Heart right ventricle (tissue), 16 donors: ENCODE data around the gene TRABD2A. TPM values are rescaled to one million over a fixed set of nuclear protein-coding genes. Genes with fewer than 3 reads are reported as not detected.

Experiments
- ATAC-seq, 8 donors: fragments of 200-7000 bp; cut with Tn5 transposase; one replicate each; pipeline ENCODE4 v1.9.1; 2020; ENCODE audit warnings: mild to moderate bottlenecking in 8 of 8, moderate library complexity in 8 of 8, moderate number of reproducible peaks in 1 of 8
- DNase-seq, 2 donors: peaks; one replicate each; pipeline ENCODE4 v3.0.0-alpha.2; 2020
- H3K27ac ChIP-seq, 10 donors: fragments of 200-600 bp; sonication (generic) in 2 of 10; one replicate each; pipeline versions ENCODE4 v1.5.0 to v1.8.0; 2020 to 2022; ENCODE audit warnings: mild to moderate bottlenecking in 3 of 10
- H3K27me3 ChIP-seq, 7 donors: fragments of 200-600 bp; one replicate each; pipeline ENCODE4 v1.8.0; 2021 to 2022; ENCODE audit warnings: mild to moderate bottlenecking in 2 of 7
- H3K36me3 ChIP-seq, 9 donors: fragments of 200-600 bp; sonication (generic) in 1 of 9; one replicate each; pipeline versions ENCODE4 v1.5.0 to v1.8.0; 2020 to 2022; ENCODE audit warnings: mild to moderate bottlenecking in 2 of 9
- H3K4me1 ChIP-seq, 9 donors: fragments of 200-600 bp; sonication (generic) in 1 of 9; one replicate each; pipeline versions ENCODE4 v1.5.0 to v1.8.0; 2020 to 2022; ENCODE audit warnings: mild to moderate bottlenecking in 4 of 9
- H3K4me3 ChIP-seq, 10 donors: fragments of 200-600 bp; sonication (generic) in 2 of 10; one replicate each; pipeline versions ENCODE4 v1.5.0 to v1.8.0; 2020 to 2022; ENCODE audit warnings: mild to moderate bottlenecking in 7 of 10, moderate library complexity in 2 of 10
- H3K9me3 ChIP-seq, 11 donors: fragments of 200-600 bp in 10 of 11; sonication (generic) in 2 of 11; one replicate each; pipeline versions ENCODE4 v1.5.0 to v1.8.0; 2013 to 2022; ENCODE audit warnings: mild to moderate bottlenecking in 2 of 11, control low read depth in 1 of 11, moderate library complexity in 1 of 11
- WGBS, 2 donors: extraction: QIAGEN DNeasy Blood & Tissue Kit; methylation state at CpG; one replicate each; pipeline ENCODE4 v1.1.7; 2013; ENCODE audit warnings: inconsistent platforms in 1 of 2; 5-methylcytosine and 5-hydroxymethylcytosine counted together
- intact Hi-C, 10 donors: fragments of 100-400 bp; cut with DNase I; formaldehyde crosslinking; loops; one replicate each; pipeline versions ENCODE4 v1.11.1 to v1.14.2; 2022
- polyA plus RNA-seq, 2 donors: library from polyadenylated mRNA; stranded (reverse); fragments of 200-250 nt; gene quantifications; one replicate each; pipeline ENCODE4 v1.2.3, GENCODE V29; 2013
- total RNA-seq, 10 donors: library from RNA; stranded (reverse); fragmentation: NEBNext Ultra II Directional in 3 of 10; extraction: Animal tissue kit (Norgen Biotek cat#: 25700) in 3 of 10; gene quantifications; one replicate each; pipeline versions ENCODE4 v1.2.1 to v1.2.4, GENCODE V29; 2021 to 2023
- TF ChIP-seq, protein P1 (sequence below), 9 donors: fragments of 200-600 bp; sonication (generic) in 2 of 9; IDR thresholded peaks; one replicate each; pipeline versions ENCODE4 v1.5.0 to v1.8.0; 2021 to 2022; ENCODE audit warnings: antibody characterized with exemption in 9 of 9, mild to moderate bottlenecking in 5 of 9, moderate library complexity in 1 of 9
- donor health status: Arrhythmogenic right ventricular cardiomyopathy.
- donor health status: ischemic (EF 13 %, LVEDD 7.1; RV severe dilation, severe dysfunction).
- donor health status: healthy with polysubstance abuse.
- donor health status: DM: no; HTN: yes; CAD: no.
- donor health status: DM: no; HTN: no; CAD: no.
- donor health status: ischemic (EF 25% LVEDD 6.9; RV normal size, moderate dysfunction).
- donor health status: ischemic (EF 25% LVEDD 5.7; RV mildly dilated, moderate dysfunction).
- donor health status: healthy.
- donor health status: DM: yes; HTN: yes; CAD: no.
- donor health status: Ischemic cardiomyopathy.
- donor health status: ischemic (EF 35%, LVEDD 5.7; RV mildly dilated, moderate dysfunction).
- donor health status: nonischemic (EF 11% LVEDD 7.7; RV severe dilation, severe dysfunction).
- donor health status: DM: yes; HTN: yes; CAD: no.
- donor health status: PGD.
- donor health status: ischemic (EF 29% LVEDD 5.4; RV normal size, mild dysfunction).
- donor health status: nonischemic (EF 23%, LVEDD 6.1; RV moderate dilation, normal function).

Gene TRABD2A
- total and polyA plus RNA-seq, 12 donors, result 0.34 to 2.0 (median 0.68) TPM

GRCh38 chr2:84785950-84786349 lies 94.9 kb downstream of the TRABD2A start:
- no peaks in the 10 kb centered on the region for H3K27me3 ChIP-seq
- no peak overlapping the region for H3K27ac ChIP-seq
- no peaks in the 10 kb centered on the region for H3K9me3 ChIP-seq
- WGBS, 2 donors, result 86 to 91% methylated on average over 4 of the region's 4 CpGs
- no peaks in the 10 kb centered on the region for H3K36me3 ChIP-seq
- TF ChIP-seq, protein P1, sequence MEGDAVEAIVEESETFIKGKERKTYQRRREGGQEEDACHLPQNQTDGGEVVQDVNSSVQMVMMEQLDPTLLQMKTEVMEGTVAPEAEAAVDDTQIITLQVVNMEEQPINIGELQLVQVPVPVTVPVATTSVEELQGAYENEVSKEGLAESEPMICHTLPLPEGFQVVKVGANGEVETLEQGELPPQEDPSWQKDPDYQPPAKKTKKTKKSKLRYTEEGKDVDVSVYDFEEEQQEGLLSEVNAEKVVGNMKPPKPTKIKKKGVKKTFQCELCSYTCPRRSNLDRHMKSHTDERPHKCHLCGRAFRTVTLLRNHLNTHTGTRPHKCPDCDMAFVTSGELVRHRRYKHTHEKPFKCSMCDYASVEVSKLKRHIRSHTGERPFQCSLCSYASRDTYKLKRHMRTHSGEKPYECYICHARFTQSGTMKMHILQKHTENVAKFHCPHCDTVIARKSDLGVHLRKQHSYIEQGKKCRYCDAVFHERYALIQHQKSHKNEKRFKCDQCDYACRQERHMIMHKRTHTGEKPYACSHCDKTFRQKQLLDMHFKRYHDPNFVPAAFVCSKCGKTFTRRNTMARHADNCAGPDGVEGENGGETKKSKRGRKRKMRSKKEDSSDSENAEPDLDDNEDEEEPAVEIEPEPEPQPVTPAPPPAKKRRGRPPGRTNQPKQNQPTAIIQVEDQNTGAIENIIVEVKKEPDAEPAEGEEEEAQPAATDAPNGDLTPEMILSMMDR (IDR thresholded peaks at IDR 0.05), result no peak
- ATAC-seq (no peak), DNase-seq (no peak)
- no peak overlapping the region for H3K4me3 ChIP-seq
- intact Hi-C loops, result no loop called here
- peaks cover 0 to 13% (median 5%) of the 10 kb centered on the region in 9 donors for H3K4me1 ChIP-seq

DNA sequence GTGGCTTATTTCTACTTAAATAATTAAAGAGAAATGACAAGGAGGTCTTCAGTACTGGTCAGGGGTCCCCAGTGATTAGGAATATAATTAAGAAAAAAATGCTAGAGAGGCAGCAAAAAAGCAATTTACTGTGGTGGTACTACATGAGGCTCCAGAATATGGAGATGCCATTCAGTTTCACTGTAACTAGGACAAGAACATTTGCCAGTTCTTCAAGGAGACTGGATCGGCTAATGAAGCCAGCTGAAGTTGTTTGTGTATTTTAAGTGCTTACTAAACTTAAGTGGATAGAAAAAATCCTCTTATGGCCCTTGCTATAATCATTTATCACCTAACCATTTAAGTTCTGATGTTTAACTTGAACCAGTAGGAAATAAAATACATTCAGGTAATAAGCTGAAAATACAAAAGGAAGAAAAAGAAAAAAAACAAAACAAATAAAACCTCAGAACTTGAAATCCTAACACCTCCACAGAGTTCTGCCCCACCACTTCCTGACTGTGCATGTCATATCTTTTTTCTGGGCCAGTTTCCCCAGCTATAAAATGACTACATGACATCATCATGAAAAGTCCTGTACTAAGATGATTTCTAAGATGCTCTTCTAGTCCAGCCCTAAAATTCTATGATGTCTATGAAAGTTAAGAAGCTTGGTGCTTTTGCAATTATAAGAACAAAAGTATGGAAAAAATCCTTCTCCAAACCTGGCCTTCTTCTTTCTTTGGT lies 98.0 kb downstream of the TRABD2A start:
- no peaks in the 10 kb centered on the region for H3K27me3 ChIP-seq
- intact Hi-C loops, result no loop called here
- 57 to 69% methylated on average over 1 of the region's 1 CpG for WGBS, 2 donors
- peak overlapping the region in 1 of 10 donors; percentile 67 for H3K27ac ChIP-seq
- H3K36me3 ChIP-seq, result no peaks in the 10 kb centered on the region
- peaks cover 0 to 13% (median 4%) of the 10 kb centered on the region in 9 donors for H3K4me1 ChIP-seq
- ATAC-seq, result no peak
- H3K9me3 ChIP-seq, result peaks cover 0 to 2% (median 0%) of the 10 kb centered on the region in 11 donors
- no peak overlapping the region for H3K4me3 ChIP-seq
- no peak for DNase-seq
- TF ChIP-seq, protein P1 (IDR thresholded peaks at IDR 0.05), result no peak

DNA sequence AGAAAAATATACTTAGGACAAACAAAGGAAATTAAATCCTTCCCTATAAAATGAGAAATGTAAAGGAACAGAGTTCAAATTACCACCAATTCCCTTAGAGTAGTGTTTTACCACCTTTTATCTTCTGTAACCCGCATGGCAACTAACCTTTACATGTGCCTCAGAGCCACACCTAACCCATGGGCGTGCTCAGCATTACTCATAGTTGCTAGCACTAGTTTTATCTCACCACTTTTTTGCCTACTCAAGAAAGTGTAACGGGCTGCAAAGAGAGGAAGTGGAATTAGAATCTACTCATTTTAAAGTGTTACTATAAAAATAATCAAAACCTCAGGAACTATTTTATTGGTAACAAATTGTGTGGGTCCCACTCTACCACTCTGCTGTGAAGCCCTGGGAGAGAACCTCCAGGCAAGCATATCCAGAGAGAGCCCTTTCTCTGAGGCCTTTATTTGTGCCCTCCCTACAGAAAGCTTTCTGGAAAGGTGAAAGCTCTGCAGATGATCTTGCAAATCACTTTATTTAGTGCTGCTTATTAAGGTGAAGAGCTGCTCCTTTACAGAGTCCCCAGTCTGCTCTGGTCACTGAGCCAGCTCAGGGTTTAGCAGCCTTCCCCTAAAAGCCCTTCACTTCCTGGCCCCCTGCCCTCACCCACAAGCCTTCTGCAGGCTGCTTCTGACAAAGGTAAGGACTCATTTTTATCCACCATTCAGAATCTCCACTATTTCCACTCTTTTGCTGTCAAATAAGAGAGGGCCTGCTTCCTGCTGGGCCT lies 98.8 kb downstream of the TRABD2A start:
- H3K36me3 ChIP-seq, result no peaks in the 10 kb centered on the region
- no peak for ATAC-seq
- intact Hi-C loops, result no loop called here
- peaks cover 0 to 13% (median 0%) of the 10 kb centered on the region in 9 donors for H3K4me1 ChIP-seq
- H3K9me3 ChIP-seq, result peaks cover 0 to 2% (median 0%) of the 10 kb centered on the region in 11 donors
- H3K27me3 ChIP-seq, result no peaks in the 10 kb centered on the region
- no peak overlapping the region for H3K4me3 ChIP-seq
- TF ChIP-seq, protein P1 (IDR thresholded peaks at IDR 0.05), result no peak
- H3K27ac ChIP-seq, result peak overlapping the region in 1 of 10 donors; percentile 67
- no peak for DNase-seq
- 68% methylated on average over 3 of the region's 3 CpGs for WGBS, 2 donors

GRCh38 chr2:84779781-84780180 lies 101.1 kb downstream of the TRABD2A start:
- H3K4me3 ChIP-seq, result no peak overlapping the region
- H3K27me3 ChIP-seq, result no peaks in the 10 kb centered on the region
- ATAC-seq, result no peak
- 57 to 59% methylated on average over 3 of the region's 3 CpGs for WGBS, 2 donors
- no peak for DNase-seq
- TF ChIP-seq, protein P1 (IDR thresholded peaks at IDR 0.05), result no peak
- peaks cover 0 to 20% (median 8%) of the 10 kb centered on the region in 11 donors for H3K9me3 ChIP-seq
- no peak overlapping the region for H3K27ac ChIP-seq
- intact Hi-C loops, result no loop called here
- H3K36me3 ChIP-seq, result no peaks in the 10 kb centered on the region
- peaks cover 0 to 13% (median 0%) of the 10 kb centered on the region in 9 donors for H3K4me1 ChIP-seq
